ENCODE data around the gene FOXP3. TPM values are rescaled to one million over a fixed set of nuclear protein-coding genes. Genes with fewer than 3 reads are reported as not detected.

Gene FOXP3
- total RNA-seq, 1 experiment from 2014 or later = 0.15 TPM

- peaks cover 0 to 8% of the 10 kb centered on the region in 2 experiments; a peak in 1 of 4 replicates for H3K4me1 ChIP-seq (ENCODE audit: control insufficient read depth in 1 of 2, insufficient read depth in 2 of 2, low read length in 2 of 2)
- H3K36me3 ChIP-seq (ENCODE audit: control insufficient read depth in 1 of 2, insufficient read depth in 2 of 2, low read length in 2 of 2) = no peaks in the 10 kb centered on the region
- ATAC-seq (no peak), DNase-seq (ENCODE audit: low read depth, low spot score) (no peak)
- H3K4me3 ChIP-seq (replicated peaks in 1 of 2; ENCODE audit: low read depth in 1 of 2, low read length in 2 of 2) = no peak overlapping the region
- H3K27ac ChIP-seq (ENCODE audit: low read depth, low read length) = no peak overlapping the region
- H3K9ac ChIP-seq (ENCODE audit: low read length) = no peak overlapping the region
- H3K27me3 ChIP-seq (ENCODE audit: insufficient read depth, low read length) = no peaks in the 10 kb centered on the region
- intact Hi-C loops (cut with micrococcal nuclease) = no loop called here
- no peaks in the 10 kb centered on the region for H3K79me2 ChIP-seq (ENCODE audit: insufficient read depth, low read length)
- H2AFZ ChIP-seq (ENCODE audit: low read depth, low read length, poor library complexity, severe bottlenecking) = no peak overlapping the region
- POLR2A ChIA-PET = no interaction called here
- TF ChIP-seq ELF1 (IDR thresholded peaks at IDR 0.05; ENCODE audit: borderline replicate concordance, low read depth) = no peak
- TF ChIP-seq ZNF274 (IDR thresholded peaks at IDR 0.05; ENCODE audit: low read depth, low read length) = no peak
- no peak for TF ChIP-seq ZBTB33 (IDR thresholded peaks at IDR 0.05; ENCODE audit: extremely low read depth, insufficient replicate concordance, low read length)
- no peak overlapping the region for H3K4me2 ChIP-seq (ENCODE audit: low read length)
- no TSS peak for BruUV-seq (replicated peaks)
- RAD21 ChIA-PET (ENCODE audit: low non-redundant PET in 1 of 2, low total read pairs in 2 of 2, uncharacterized antibody in 2 of 2, unreplicated experiment in 2 of 2) = no interaction called here
- no peaks in the 10 kb centered on the region for H3K9me2 ChIP-seq (ENCODE audit: insufficient read depth)
- CTCF ChIA-PET = no interaction called here
- no peaks in the 10 kb centered on the region for H3K9me3 ChIP-seq (ENCODE audit: control insufficient read depth in 1 of 2, insufficient read depth in 1 of 2, low read depth in 1 of 2, low read length in 2 of 2)
- H4K20me1 ChIP-seq (ENCODE audit: insufficient read depth) = no peaks in the 10 kb centered on the region
Measured at GRCh38 chrX:49243166-49243565, 21.3 kb downstream of the FOXP3 start.

- POLR2A ChIA-PET = no interaction called here
- peak overlapping the region; percentile 17; the same call in 1 of the 2 replicates for H3K4me2 ChIP-seq (ENCODE audit: low read length)
- DNase-seq (ENCODE audit: low read depth, low spot score) (no peak), ATAC-seq (no peak)
- no peak overlapping the region for H3K27ac ChIP-seq (ENCODE audit: low read depth, low read length)
- CTCF ChIA-PET = no interaction called here
- H3K9me2 ChIP-seq (ENCODE audit: insufficient read depth) = no peaks in the 10 kb centered on the region
- no peak overlapping the region for H3K9ac ChIP-seq (ENCODE audit: low read length)
- no peaks in the 10 kb centered on the region for H3K79me2 ChIP-seq (ENCODE audit: insufficient read depth, low read length)
- H3K9me3 ChIP-seq (ENCODE audit: control insufficient read depth in 1 of 2, insufficient read depth in 1 of 2, low read depth in 1 of 2, low read length in 2 of 2) = no peaks in the 10 kb centered on the region
- H4K20me1 ChIP-seq (ENCODE audit: insufficient read depth) = no peaks in the 10 kb centered on the region
- H3K4me1 ChIP-seq (ENCODE audit: control insufficient read depth in 1 of 2, insufficient read depth in 2 of 2, low read length in 2 of 2) = peaks cover 0 to 8% of the 10 kb centered on the region in 2 experiments; a peak in 1 of 4 replicates
- no peak overlapping the region for H2AFZ ChIP-seq (ENCODE audit: low read depth, low read length, poor library complexity, severe bottlenecking)
- no peaks in the 10 kb centered on the region for H3K36me3 ChIP-seq (ENCODE audit: control insufficient read depth in 1 of 2, insufficient read depth in 2 of 2, low read length in 2 of 2)
- BruUV-seq (replicated peaks) = no TSS peak
- H3K4me3 ChIP-seq (replicated peaks in 1 of 2; ENCODE audit: low read depth in 1 of 2, low read length in 2 of 2) = no peak overlapping the region
- H3K27me3 ChIP-seq (ENCODE audit: insufficient read depth, low read length) = no peaks in the 10 kb centered on the region
- intact Hi-C loops (cut with micrococcal nuclease) = no loop called here
- RAD21 ChIA-PET (ENCODE audit: low non-redundant PET in 1 of 2, low total read pairs in 2 of 2, uncharacterized antibody in 2 of 2, unreplicated experiment in 2 of 2) = no interaction called here
- TF ChIP-seq SRF (IDR thresholded peaks at IDR 0.05; ENCODE audit: low read depth) (no peak), ATF3 (IDR thresholded peaks at IDR 0.05) (no peak), EZH2phosphoT487 (IDR thresholded peaks at IDR 0.05; ENCODE audit: borderline replicate concordance) (no peak), ZFX (IDR thresholded peaks at IDR 0.05) (no peak), SP1 (IDR thresholded peaks at IDR 0.05; ENCODE audit: low read depth) (no peak), REST (IDR thresholded peaks at IDR 0.05; ENCODE audit: low read depth) (no peak), POLR2AphosphoS5 (IDR thresholded peaks at IDR 0.05; ENCODE audit: low read depth, low read length) (no peak), CBX3 (IDR thresholded peaks at IDR 0.05; ENCODE audit: low read depth) (no peak), JUND (IDR thresholded peaks at IDR 0.05) (no peak), EZH2 (IDR thresholded peaks at IDR 0.05) (no peak), ZBTB33 (IDR thresholded peaks at IDR 0.05; ENCODE audit: extremely low read depth, insufficient replicate concordance, low read length) (no peak)
Measured at GRCh38 chrX:49242545-49243066, 21.9 kb downstream of the FOXP3 start.

Measured in HCT116 (cell line).